ENCODE data around the gene POC1B.

The POC1B gene

DNA sequence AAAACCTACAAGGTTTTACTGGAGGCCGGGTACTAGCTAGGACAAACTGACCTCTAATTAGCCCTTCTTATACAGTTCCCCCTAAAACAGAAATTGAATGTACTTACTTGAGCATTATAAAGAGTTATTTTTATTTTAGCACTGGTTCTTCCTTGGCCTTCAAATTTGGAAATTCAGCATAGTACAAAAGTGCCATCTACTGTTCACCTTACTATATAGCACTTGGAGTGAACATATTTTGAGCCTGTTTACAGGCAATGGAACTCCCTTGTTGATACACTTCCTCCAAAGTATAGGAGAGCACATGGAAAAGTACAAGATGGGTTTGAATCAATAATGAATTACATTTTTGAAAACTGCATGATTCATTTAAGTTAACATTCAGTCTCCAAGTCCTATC, 3.9 kb upstream of the POC1B start:
- DNase-seq (ENCODE audit: insufficient read length) (no peak), FAIRE-seq (peak; percentile 9)
- TF ChIP-seq TAF1 (IDR thresholded peaks at IDR 0.05; ENCODE audit: borderline replicate concordance, low read depth, low read length) (no peak), POLR2AphosphoS5 (IDR thresholded peaks at IDR 0.05; ENCODE audit: low read depth, low read length) (no peak), POLR2A (IDR thresholded peaks at IDR 0.05; ENCODE audit: low read depth, low read length) (no peak)

- TF ChIP-seq TAF1 (IDR thresholded peaks at IDR 0.05; ENCODE audit: borderline replicate concordance, low read depth, low read length) (no peak), POLR2A (IDR thresholded peaks at IDR 0.05; ENCODE audit: low read depth, low read length) (no peak), POLR2AphosphoS5 (IDR thresholded peaks at IDR 0.05; ENCODE audit: low read depth, low read length) (no peak)
- no peak for DNase-seq (ENCODE audit: insufficient read length)
- no peak for FAIRE-seq
Measured at GRCh38 chr12:89528434-89528833, 2.6 kb upstream of the POC1B start.

DNA sequence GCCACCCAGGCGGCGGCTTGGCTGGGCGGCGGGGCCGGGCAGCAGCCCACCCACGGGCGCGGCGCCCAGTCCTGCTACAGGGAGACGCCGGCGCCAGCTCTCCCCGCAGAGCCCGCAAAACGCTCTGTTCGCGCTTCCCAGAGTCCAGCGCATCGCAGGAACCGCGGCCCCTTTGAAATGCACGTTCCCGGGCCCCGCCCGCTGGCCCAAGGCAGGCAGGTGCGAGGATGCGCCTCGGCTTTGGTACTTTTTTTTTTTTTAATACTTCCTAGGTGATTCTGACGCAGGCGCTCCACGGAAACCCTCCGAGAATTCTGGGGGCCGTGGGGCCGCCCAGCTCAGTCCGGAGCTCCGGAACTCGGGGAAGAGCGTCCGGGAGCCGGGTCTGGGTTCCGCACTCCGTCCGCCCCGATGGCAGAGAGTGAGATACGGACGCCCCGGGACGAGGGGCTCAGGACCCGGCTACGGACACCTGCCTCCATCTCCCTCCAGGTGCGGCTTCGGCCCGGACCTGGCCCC, 483 bp downstream of the POC1B start:
- no peak for TF ChIP-seq TAF1 (IDR thresholded peaks at IDR 0.05; ENCODE audit: borderline replicate concordance, low read depth, low read length)
- TF ChIP-seq POLR2A (IDR thresholded peaks at IDR 0.05; ENCODE audit: low read depth, low read length) = no peak
- no peak for TF ChIP-seq POLR2AphosphoS5 (IDR thresholded peaks at IDR 0.05; ENCODE audit: low read depth, low read length)
- peak; percentile 37 for DNase-seq (ENCODE audit: insufficient read length)
- FAIRE-seq = no peak

DNA sequence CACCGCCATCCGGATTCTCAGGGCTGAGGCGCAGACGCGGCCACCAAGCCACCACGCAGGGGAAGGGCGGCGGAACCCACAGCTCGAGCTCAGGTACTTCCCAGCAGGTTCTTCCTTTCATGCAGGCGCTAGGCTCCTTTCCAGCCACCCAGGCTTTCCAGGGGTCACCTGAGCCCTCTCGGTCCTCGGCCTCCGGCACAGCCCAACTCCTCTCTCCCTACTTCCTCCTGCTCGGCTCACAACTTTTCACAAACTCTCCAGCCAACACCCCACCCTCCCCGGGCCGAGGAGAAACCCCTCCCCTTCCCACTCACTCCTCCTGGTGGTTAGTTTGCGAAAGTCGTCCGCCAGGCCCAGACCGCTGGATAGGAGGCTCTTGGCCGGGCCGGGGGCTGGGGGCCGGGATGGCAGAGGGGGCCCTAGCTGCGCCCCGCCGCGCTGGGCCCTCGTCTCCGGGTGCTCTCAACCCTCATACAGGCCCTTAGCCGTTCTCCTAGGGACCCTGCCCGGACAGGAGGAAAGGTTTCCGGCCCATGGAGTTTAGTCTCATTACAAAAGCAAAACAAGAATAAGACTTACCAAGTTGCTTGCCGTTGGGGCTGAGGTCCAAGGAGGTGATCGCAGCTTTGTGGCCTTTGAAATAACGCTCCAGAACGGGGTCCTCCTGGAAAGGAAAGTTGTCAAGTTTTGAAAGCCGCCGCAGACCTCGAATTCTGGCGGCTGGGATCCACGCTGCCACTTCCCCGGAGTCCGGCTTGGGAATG, 1.1 kb downstream of the POC1B start, which contains the start of gene GALNT4:
Gene GALNT4 (minus strand): TSS at position 256 of the 764 bp plus-strand sequence. CDS start 247 bp downstream, at position 9.
- FAIRE-seq (peak; percentile 85), DNase-seq (ENCODE audit: insufficient read length) (peak; percentile 82)
- 0 out of 2 replicates have a peak, but pooled peaks have one; percentile 32 for TF ChIP-seq POLR2A (IDR thresholded peaks at IDR 0.05; ENCODE audit: low read depth, low read length)
- TF ChIP-seq POLR2AphosphoS5 (IDR thresholded peaks at IDR 0.05; ENCODE audit: low read depth, low read length) = no peak

GRCh38 chr12:89523843-89524540, 1.9 kb downstream of the POC1B start:
- TF ChIP-seq POLR2AphosphoS5 (IDR thresholded peaks at IDR 0.05; ENCODE audit: low read depth, low read length) (no peak), POLR2A (IDR thresholded peaks at IDR 0.05; ENCODE audit: low read depth, low read length) (no peak), TAF1 (IDR thresholded peaks at IDR 0.05; ENCODE audit: borderline replicate concordance, low read depth, low read length) (no peak)
- FAIRE-seq (peak; percentile 63), DNase-seq (ENCODE audit: insufficient read length) (no peak)

- no peak for DNase-seq (ENCODE audit: insufficient read length)
- FAIRE-seq = no peak
- no peak for TF ChIP-seq POLR2AphosphoS5 (IDR thresholded peaks at IDR 0.05; ENCODE audit: low read depth, low read length)
- no peak for TF ChIP-seq POLR2A (IDR thresholded peaks at IDR 0.05; ENCODE audit: low read depth, low read length)
- no peak for TF ChIP-seq TAF1 (IDR thresholded peaks at IDR 0.05; ENCODE audit: borderline replicate concordance, low read depth, low read length)
Measured at GRCh38 chr12:89523393-89523792, 2.5 kb downstream of the POC1B start.

DNA sequence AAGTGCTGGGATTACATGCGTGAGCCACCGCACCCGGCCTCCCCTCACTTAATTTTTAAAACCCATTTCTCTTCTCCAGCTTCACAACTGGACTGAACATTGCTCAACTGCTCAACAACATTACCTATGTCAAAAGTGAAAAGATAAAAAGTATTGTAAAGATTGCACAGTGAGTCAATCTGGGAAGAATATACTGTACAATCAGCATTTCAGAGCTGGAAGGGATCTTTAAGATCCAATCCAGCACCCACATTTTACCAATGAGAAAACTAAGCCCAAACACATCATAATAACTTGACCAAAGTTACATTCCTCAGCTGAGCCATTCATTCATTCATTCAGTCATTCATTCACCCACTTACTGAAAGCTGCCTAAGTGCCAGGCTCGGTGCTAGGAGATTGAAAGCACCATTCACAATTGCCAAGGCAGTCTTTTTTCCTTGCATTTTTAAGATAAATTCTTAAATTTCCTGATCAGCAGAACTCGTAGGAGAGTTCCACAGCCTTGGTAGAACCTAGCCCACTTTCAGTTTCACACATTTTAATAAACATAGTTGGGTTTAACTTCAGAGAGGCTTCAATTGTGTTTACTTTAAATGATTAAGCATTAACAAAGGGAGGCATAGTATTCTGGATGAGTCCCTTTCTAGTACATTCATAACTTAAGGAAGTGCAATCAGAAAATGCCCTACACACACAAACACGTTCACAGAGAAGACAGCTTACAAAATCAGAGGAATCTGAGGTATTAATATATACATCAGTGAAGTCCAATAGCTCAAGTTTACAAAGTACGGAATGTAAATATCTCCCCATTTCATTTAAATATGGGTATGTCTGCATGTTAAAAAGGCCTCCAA, 4.3 kb downstream of the POC1B start:
- FAIRE-seq = no peak
- no peak for DNase-seq (ENCODE audit: insufficient read length)
- TF ChIP-seq TAF1 (IDR thresholded peaks at IDR 0.05; ENCODE audit: borderline replicate concordance, low read depth, low read length) = no peak
- TF ChIP-seq POLR2A (IDR thresholded peaks at IDR 0.05; ENCODE audit: low read depth, low read length) = no peak
- TF ChIP-seq POLR2AphosphoS5 (IDR thresholded peaks at IDR 0.05; ENCODE audit: low read depth, low read length) = no peak

- no peak for TF ChIP-seq TAF1 (IDR thresholded peaks at IDR 0.05; ENCODE audit: borderline replicate concordance, low read depth, low read length)
- no peak for TF ChIP-seq POLR2AphosphoS5 (IDR thresholded peaks at IDR 0.05; ENCODE audit: low read depth, low read length)
- no peak for TF ChIP-seq POLR2A (IDR thresholded peaks at IDR 0.05; ENCODE audit: low read depth, low read length)
- FAIRE-seq (no peak), DNase-seq (ENCODE audit: insufficient read length) (no peak)
Measured at GRCh38 chr12:89517720-89518119, 8.1 kb downstream of the POC1B start.

- DNase-seq (ENCODE audit: insufficient read length) (no peak), FAIRE-seq (no peak)
- no peak for TF ChIP-seq POLR2AphosphoS5 (IDR thresholded peaks at IDR 0.05; ENCODE audit: low read depth, low read length)
Measured at GRCh38 chr12:89516633-89517032, 9.2 kb downstream of the POC1B start.

- DNase-seq (ENCODE audit: insufficient read length) (no peak), FAIRE-seq (peak; percentile 54)
- TF ChIP-seq TAF1 (IDR thresholded peaks at IDR 0.05; ENCODE audit: borderline replicate concordance, low read depth, low read length) (no peak), POLR2A (IDR thresholded peaks at IDR 0.05; ENCODE audit: low read depth, low read length) (no peak), POLR2AphosphoS5 (IDR thresholded peaks at IDR 0.05; ENCODE audit: low read depth, low read length) (no peak)
Measured at GRCh38 chr12:89514751-89515150, 11.1 kb downstream of the POC1B start.

DNA sequence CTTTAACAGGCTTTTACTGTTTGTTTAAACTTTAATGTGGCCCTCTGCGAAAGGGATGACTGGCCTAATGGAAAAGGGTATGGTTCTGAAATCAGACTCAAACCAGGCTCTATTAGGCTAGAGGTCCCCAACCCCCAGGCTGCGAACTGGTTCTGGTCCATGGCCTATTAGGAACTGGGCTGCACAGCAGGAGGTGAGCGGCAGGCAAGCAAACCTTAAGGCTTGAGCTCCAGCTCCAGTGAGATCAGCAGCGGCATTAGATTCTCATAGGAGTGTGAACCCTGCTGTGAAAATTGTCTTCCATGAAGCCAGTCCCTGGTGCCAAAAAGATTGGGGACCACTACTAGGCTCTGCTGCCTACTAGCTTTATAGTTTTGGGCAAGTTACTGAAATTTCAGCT, 12.3 kb downstream of the POC1B start:
- TF ChIP-seq POLR2AphosphoS5 (IDR thresholded peaks at IDR 0.05; ENCODE audit: low read depth, low read length) = no peak
- no peak for TF ChIP-seq POLR2A (IDR thresholded peaks at IDR 0.05; ENCODE audit: low read depth, low read length)
- TF ChIP-seq TAF1 (IDR thresholded peaks at IDR 0.05; ENCODE audit: borderline replicate concordance, low read depth, low read length) = no peak
- FAIRE-seq = no peak
- no peak for DNase-seq (ENCODE audit: insufficient read length)

All from GM12892 (cell line).